ENCODE measurements around the gene UBXN2A.
"Not testable (repeated sequence)": the region's sequence is repeated elsewhere in the genome, so short reads cannot be mapped to it uniquely, and the experiment has no call there.

The UBXN2A gene

GRCh38 chr2:23941644-23942043 lies 1.4 kb downstream of the UBXN2A start:
- no peak for DNase-seq

GRCh38 chr2:23943666-23944065 lies 3.4 kb downstream of the UBXN2A start:
- no peak for DNase-seq

- DNase-seq, result no peak
Measured at GRCh38 chr2:23944527-23944926, 4.3 kb downstream of the UBXN2A start.

- no peak for DNase-seq
Measured at GRCh38 chr2:23944976-23945375, 4.7 kb downstream of the UBXN2A start.

GRCh38 chr2:23947350-23947749 lies 7.1 kb downstream of the UBXN2A start:
- DNase-seq, result no peak

- DNase-seq, result not testable (repeated sequence)
Measured at GRCh38 chr2:23952558-23952957, 12.3 kb downstream of the UBXN2A start.

- DNase-seq, result no peak
Measured at GRCh38 chr2:23953625-23954024, 13.4 kb downstream of the UBXN2A start.

- DNase-seq, result no peak
Measured at GRCh38 chr2:23954325-23955014, 14.2 kb downstream of the UBXN2A start.

- DNase-seq, result no peak
Measured at GRCh38 chr2:23967846-23968245, 27.6 kb downstream of the UBXN2A start.

- DNase-seq, result no peak
Measured at GRCh38 chr2:23976883-23977282, 36.6 kb downstream of the UBXN2A start.

GRCh38 chr2:23988371-23988770 lies 48.1 kb downstream of the UBXN2A start:
- no peak for DNase-seq

GRCh38 chr2:23992931-23993330 lies 52.7 kb downstream of the UBXN2A start:
- DNase-seq, result no peak

GRCh38 chr2:23993736-23994269 lies 53.5 kb downstream of the UBXN2A start:
- DNase-seq, result no peak

GRCh38 chr2:23994567-23994966 lies 54.3 kb downstream of the UBXN2A start:
- no peak for DNase-seq

- DNase-seq, result no peak
Measured at GRCh38 chr2:24007693-24008092, 67.4 kb downstream of the UBXN2A start.

- no peak for DNase-seq
Measured at GRCh38 chr2:24008672-24009366, 68.6 kb downstream of the UBXN2A start.

- no peak for DNase-seq
Measured at GRCh38 chr2:24009367-24009679, 69.1 kb downstream of the UBXN2A start.

GRCh38 chr2:24009680-24010476 lies 69.6 kb downstream of the UBXN2A start, which contains the start of gene MFSD2B:
TSS of gene MFSD2B (plus strand) at chr2:24010085. CDS start at chr2:24010097, 12 bp downstream.
- no peak for DNase-seq

- no peak for DNase-seq
Measured at GRCh38 chr2:24010477-24011249, 70.4 kb downstream of the UBXN2A start.

GRCh38 chr2:24011250-24012104 lies 71.2 kb downstream of the UBXN2A start:
- no peak for DNase-seq

GRCh38 chr2:24012521-24013188 lies 72.4 kb downstream of the UBXN2A start:
- DNase-seq, result no peak
